Measurements from ENCODE around the gene FAM200A.
A peak's percentile ranks its signal among the peaks of the same experiment; 100 is the strongest.

FAM200A gene

DNA sequence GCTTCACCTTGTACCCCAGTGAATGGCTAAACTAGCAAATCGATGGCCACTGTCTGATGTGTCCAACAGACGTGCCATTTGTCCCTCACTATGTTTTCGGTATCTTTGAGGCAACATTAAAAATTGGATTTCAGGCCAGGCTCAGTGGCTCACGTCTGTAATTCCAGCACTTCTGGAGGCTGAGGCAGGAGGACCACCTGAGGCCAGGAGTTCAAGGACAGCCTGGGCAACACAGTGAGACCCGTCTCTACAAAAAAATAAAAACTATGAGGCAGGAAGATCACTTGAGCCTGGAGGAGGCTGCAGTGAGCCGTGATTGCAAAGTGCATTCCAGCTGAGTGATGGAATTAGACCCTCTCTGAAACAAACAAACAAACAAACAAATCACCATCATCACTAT is 8.0 kb downstream of the FAM200A start:
- Histone ChIP-seq H3K4ac (ENCODE audit: low read depth in 1 of 2, low read length in 2 of 2) (no peak overlapping the region), H3K4me1 (ENCODE audit: control insufficient read depth, insufficient read depth, low read depth, low read length) (no peaks in the 10 kb centered on the region), H2BK5ac (ENCODE audit: low read depth, low read length, poor library complexity, severe bottlenecking) (no peak overlapping the region), H3K27ac (ENCODE audit: low read length, poor library complexity, severe bottlenecking) (no peak overlapping the region), H3K79me1 (replicated peaks; ENCODE audit: low read length, poor library complexity, severe bottlenecking) (peaks cover 4% of the 10 kb centered on the region), H3K14ac (ENCODE audit: low read length in 2 of 2) (no peak overlapping the region), H3K4me3 (ENCODE audit: insufficient read depth in 1 of 2, low read depth in 1 of 2, low read length in 2 of 2) (no peak overlapping the region), H3K4me2 (ENCODE audit: low read length, poor library complexity, severe bottlenecking) (no peak overlapping the region), H3K27me3 (ENCODE audit: control insufficient read depth in 1 of 2, insufficient read depth in 1 of 2, low read length in 2 of 2) (no peaks in the 10 kb centered on the region), H2BK120ac (ENCODE audit: low read depth, low read length) (no peak overlapping the region), H2BK12ac (ENCODE audit: low read length in 2 of 2) (no peak overlapping the region), H3K36me3 (ENCODE audit: control insufficient read depth in 1 of 2, insufficient read depth in 2 of 2, low read depth in 1 of 2, low read length in 2 of 2) (peaks cover 16 to 25% of the 10 kb centered on the region in 2 experiments), H3K9me3 (ENCODE audit: control insufficient read depth, low read length) (peaks cover 62% of the 10 kb centered on the region), H3K23ac (ENCODE audit: low read length in 2 of 2) (no peak overlapping the region), H3K18ac (ENCODE audit: low read depth in 1 of 2, low read length in 2 of 2) (no peak overlapping the region), H4K91ac (ENCODE audit: low read length) (no peak overlapping the region), H4K8ac (ENCODE audit: low read length) (no peak overlapping the region), H3K9ac (ENCODE audit: low read length) (no peak overlapping the region), H2AFZ (ENCODE audit: low read depth, low read length) (no peak overlapping the region), H2BK15ac (ENCODE audit: low read depth, poor library complexity, severe bottlenecking) (no peak overlapping the region), H2AK5ac (ENCODE audit: low read length, severe bottlenecking) (no peak overlapping the region)
- no peak for DNase-seq
- WGBS = 98% methylated on average over 5 of the region's 6 CpGs

DNA sequence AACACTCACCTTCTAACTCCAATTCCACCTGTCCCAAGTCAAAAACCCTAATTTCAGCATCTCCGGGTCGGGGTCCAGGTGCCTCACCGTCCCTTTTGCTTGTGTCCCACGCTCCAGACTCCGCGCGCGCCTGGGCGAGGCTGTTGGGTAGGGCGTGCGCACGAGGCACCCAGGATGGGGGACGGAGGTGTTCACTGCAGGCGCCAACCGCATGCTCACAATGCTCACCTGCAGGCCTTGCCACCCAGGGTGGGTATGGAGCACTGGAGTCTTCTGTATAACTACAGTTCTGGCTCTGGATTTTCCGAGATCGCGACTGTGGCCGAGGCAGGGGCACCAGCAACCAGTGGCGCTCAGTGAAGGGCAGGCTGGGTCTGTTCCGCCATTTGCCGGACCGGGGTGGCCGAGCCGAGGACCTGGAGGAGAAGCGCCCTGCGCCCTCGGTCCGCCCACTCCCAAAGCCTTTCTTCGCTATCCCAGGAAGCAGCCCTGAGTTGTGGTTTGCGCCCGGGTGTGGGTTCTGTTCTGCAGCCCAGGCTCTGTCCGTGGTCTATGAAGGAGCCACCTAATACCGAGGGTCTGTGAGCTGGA is 8.7 kb downstream of the FAM200A start:
- DNase-seq = no peak
- Histone ChIP-seq H2AFZ (ENCODE audit: low read depth, low read length) (no peak overlapping the region), H3K4me1 (ENCODE audit: control insufficient read depth, insufficient read depth, low read depth, low read length) (no peaks in the 10 kb centered on the region), H3K18ac (ENCODE audit: low read depth in 1 of 2, low read length in 2 of 2) (no peak overlapping the region), H4K91ac (ENCODE audit: low read length) (no peak overlapping the region), H3K23ac (ENCODE audit: low read length in 2 of 2) (no peak overlapping the region), H4K8ac (ENCODE audit: low read length) (no peak overlapping the region), H3K27ac (ENCODE audit: low read length, poor library complexity, severe bottlenecking) (no peak overlapping the region), H2BK5ac (ENCODE audit: low read depth, low read length, poor library complexity, severe bottlenecking) (no peak overlapping the region), H3K14ac (ENCODE audit: low read length in 2 of 2) (no peak overlapping the region), H3K4me3 (ENCODE audit: insufficient read depth in 1 of 2, low read depth in 1 of 2, low read length in 2 of 2) (no peak overlapping the region), H3K4ac (ENCODE audit: low read depth in 1 of 2, low read length in 2 of 2) (no peak overlapping the region), H3K27me3 (ENCODE audit: control insufficient read depth in 1 of 2, insufficient read depth in 1 of 2, low read length in 2 of 2) (no peaks in the 10 kb centered on the region), H3K9me3 (ENCODE audit: control insufficient read depth, low read length) (peaks cover 65% of the 10 kb centered on the region), H2BK120ac (ENCODE audit: low read depth, low read length) (no peak overlapping the region), H3K36me3 (ENCODE audit: control insufficient read depth in 1 of 2, insufficient read depth in 2 of 2, low read depth in 1 of 2, low read length in 2 of 2) (peaks cover 16 to 20% of the 10 kb centered on the region in 2 experiments), H2BK15ac (ENCODE audit: low read depth, poor library complexity, severe bottlenecking) (no peak overlapping the region), H2BK12ac (ENCODE audit: low read length in 2 of 2) (no peak overlapping the region), H3K4me2 (ENCODE audit: low read length, poor library complexity, severe bottlenecking) (no peak overlapping the region), H3K79me1 (replicated peaks; ENCODE audit: low read length, poor library complexity, severe bottlenecking) (peaks cover 4% of the 10 kb centered on the region), H3K9ac (ENCODE audit: low read length) (no peak overlapping the region), H2AK5ac (ENCODE audit: low read length, severe bottlenecking) (no peak overlapping the region)
- 98% methylated on average over 34 of the region's 34 CpGs for WGBS

DNA sequence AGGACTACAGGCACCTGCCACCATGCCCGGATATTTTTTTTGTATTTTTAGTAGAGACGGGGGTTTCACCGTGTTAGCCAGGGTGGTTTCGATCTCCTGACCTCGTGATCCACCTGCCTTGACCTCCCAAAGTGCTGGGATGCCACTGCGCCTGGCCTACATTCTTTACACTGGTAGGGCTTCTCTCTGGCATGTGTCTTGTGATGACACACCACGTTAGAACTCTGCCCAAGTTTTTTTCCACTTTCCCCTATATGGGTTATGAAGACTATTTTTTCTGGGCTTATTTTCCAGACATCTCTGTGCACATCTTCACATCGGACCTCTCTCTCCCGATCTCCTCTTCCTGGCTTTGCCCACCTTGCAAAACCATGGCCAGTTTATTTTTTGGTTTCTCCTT is 10.7 kb downstream of the FAM200A start:
- Histone ChIP-seq H3K36me3 (ENCODE audit: control insufficient read depth in 1 of 2, insufficient read depth in 2 of 2, low read depth in 1 of 2, low read length in 2 of 2) (peaks cover 3 to 14% of the 10 kb centered on the region in 2 experiments), H3K18ac (ENCODE audit: low read depth in 1 of 2, low read length in 2 of 2) (no peak overlapping the region), H2BK15ac (ENCODE audit: low read depth, poor library complexity, severe bottlenecking) (no peak overlapping the region), H3K4ac (ENCODE audit: low read depth in 1 of 2, low read length in 2 of 2) (no peak overlapping the region), H2AFZ (ENCODE audit: low read depth, low read length) (no peak overlapping the region), H3K4me2 (ENCODE audit: low read length, poor library complexity, severe bottlenecking) (no peak overlapping the region), H2AK5ac (ENCODE audit: low read length, severe bottlenecking) (no peak overlapping the region), H3K4me3 (ENCODE audit: insufficient read depth in 1 of 2, low read depth in 1 of 2, low read length in 2 of 2) (no peak overlapping the region), H3K27ac (ENCODE audit: low read length, poor library complexity, severe bottlenecking) (no peak overlapping the region), H3K27me3 (ENCODE audit: control insufficient read depth in 1 of 2, insufficient read depth in 1 of 2, low read length in 2 of 2) (no peaks in the 10 kb centered on the region), H2BK12ac (ENCODE audit: low read length in 2 of 2) (no peak overlapping the region), H4K91ac (ENCODE audit: low read length) (no peak overlapping the region), H3K79me1 (replicated peaks; ENCODE audit: low read length, poor library complexity, severe bottlenecking) (peaks cover 1% of the 10 kb centered on the region), H3K23ac (ENCODE audit: low read length in 2 of 2) (no peak overlapping the region), H3K9me3 (ENCODE audit: control insufficient read depth, low read length) (peaks cover 60% of the 10 kb centered on the region), H2BK5ac (ENCODE audit: low read depth, low read length, poor library complexity, severe bottlenecking) (no peak overlapping the region), H3K9ac (ENCODE audit: low read length) (no peak overlapping the region), H4K8ac (ENCODE audit: low read length) (no peak overlapping the region), H3K14ac (ENCODE audit: low read length in 2 of 2) (no peak overlapping the region), H3K4me1 (ENCODE audit: control insufficient read depth, insufficient read depth, low read depth, low read length) (no peaks in the 10 kb centered on the region), H2BK120ac (ENCODE audit: low read depth, low read length) (no peak overlapping the region)
- no peak for DNase-seq
- 93% methylated on average over 8 of the region's 9 CpGs for WGBS

DNA sequence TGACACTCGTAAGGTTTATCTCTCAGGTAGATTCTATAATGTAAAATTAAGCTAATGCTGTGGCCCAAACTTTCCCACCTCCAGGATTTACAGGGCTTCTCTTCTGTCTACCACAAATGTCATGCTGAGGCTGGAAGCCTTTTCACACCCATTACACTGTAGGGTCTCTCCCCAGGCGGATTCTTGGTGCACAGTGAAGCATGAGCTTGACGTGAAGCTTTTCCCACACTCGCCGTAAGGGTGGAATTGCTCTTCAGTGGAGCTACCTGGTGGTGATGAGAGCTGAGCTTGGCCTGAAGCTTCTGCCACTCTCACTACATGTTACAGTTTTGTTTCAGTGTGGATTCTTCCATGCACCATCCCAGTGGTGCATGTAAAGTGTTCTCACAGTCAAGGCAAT is 11.4 kb downstream of the FAM200A start:
- no peak overlapping the region for H3K23ac ChIP-seq (ENCODE audit: low read length in 2 of 2)
- H2AFZ ChIP-seq (ENCODE audit: low read depth, low read length) = no peak overlapping the region
- H3K4ac ChIP-seq (ENCODE audit: low read depth in 1 of 2, low read length in 2 of 2) = no peak overlapping the region
- H3K14ac ChIP-seq (ENCODE audit: low read length in 2 of 2) = no peak overlapping the region
- no peaks in the 10 kb centered on the region for H3K4me1 ChIP-seq (ENCODE audit: control insufficient read depth, insufficient read depth, low read depth, low read length)
- H3K4me2 ChIP-seq (ENCODE audit: low read length, poor library complexity, severe bottlenecking) = no peak overlapping the region
- H2BK5ac ChIP-seq (ENCODE audit: low read depth, low read length, poor library complexity, severe bottlenecking) = no peak overlapping the region
- no peak overlapping the region for H2BK120ac ChIP-seq (ENCODE audit: low read depth, low read length)
- H3K36me3 ChIP-seq (ENCODE audit: control insufficient read depth in 1 of 2, insufficient read depth in 2 of 2, low read depth in 1 of 2, low read length in 2 of 2) = peaks cover 3 to 11% of the 10 kb centered on the region in 2 experiments
- no peaks in the 10 kb centered on the region for H3K27me3 ChIP-seq (ENCODE audit: control insufficient read depth in 1 of 2, insufficient read depth in 1 of 2, low read length in 2 of 2)
- no peak overlapping the region for H4K91ac ChIP-seq (ENCODE audit: low read length)
- no peaks in the 10 kb centered on the region for H3K79me1 ChIP-seq (replicated peaks; ENCODE audit: low read length, poor library complexity, severe bottlenecking)
- H2AK5ac ChIP-seq (ENCODE audit: low read length, severe bottlenecking) = no peak overlapping the region
- no peak overlapping the region for H3K18ac ChIP-seq (ENCODE audit: low read depth in 1 of 2, low read length in 2 of 2)
- no peak overlapping the region for H2BK15ac ChIP-seq (ENCODE audit: low read depth, poor library complexity, severe bottlenecking)
- H3K9me3 ChIP-seq (ENCODE audit: control insufficient read depth, low read length) = peaks cover 66% of the 10 kb centered on the region
- no peak overlapping the region for H3K27ac ChIP-seq (ENCODE audit: low read length, poor library complexity, severe bottlenecking)
- peak overlapping the region in 1 of 2 experiments; percentile 60 for H3K4me3 ChIP-seq (ENCODE audit: insufficient read depth in 1 of 2, low read depth in 1 of 2, low read length in 2 of 2)
- 77% methylated on average over 4 of the region's 5 CpGs for WGBS
- no peak overlapping the region for H4K8ac ChIP-seq (ENCODE audit: low read length)
- no peak overlapping the region for H2BK12ac ChIP-seq (ENCODE audit: low read length in 2 of 2)
- no peak overlapping the region for H3K9ac ChIP-seq (ENCODE audit: low read length)
- no peak for DNase-seq
